Stimulated activated CD8-positive, alpha-beta memory T cell treated with anti-CD3 and anti-CD28 coated beads, Interleukin-7, amount 100 ng/mL, for 48 hours (primary cell): ENCODE data around the gene CEP295NL.
"Not testable (repeated sequence)": the region's sequence is repeated elsewhere in the genome, so short reads cannot be mapped to it uniquely, and the experiment has no call there.

Source experiments
- DNase-seq, 2 donors: peaks; one replicate each; pipeline ENCODE4 v3.0.0-alpha.2; 2020; ENCODE audit warnings: low read depth in 1 of 2; ENCODE audit errors: extremely low read depth in 1 of 2

Gene CEP295NL

DNA sequence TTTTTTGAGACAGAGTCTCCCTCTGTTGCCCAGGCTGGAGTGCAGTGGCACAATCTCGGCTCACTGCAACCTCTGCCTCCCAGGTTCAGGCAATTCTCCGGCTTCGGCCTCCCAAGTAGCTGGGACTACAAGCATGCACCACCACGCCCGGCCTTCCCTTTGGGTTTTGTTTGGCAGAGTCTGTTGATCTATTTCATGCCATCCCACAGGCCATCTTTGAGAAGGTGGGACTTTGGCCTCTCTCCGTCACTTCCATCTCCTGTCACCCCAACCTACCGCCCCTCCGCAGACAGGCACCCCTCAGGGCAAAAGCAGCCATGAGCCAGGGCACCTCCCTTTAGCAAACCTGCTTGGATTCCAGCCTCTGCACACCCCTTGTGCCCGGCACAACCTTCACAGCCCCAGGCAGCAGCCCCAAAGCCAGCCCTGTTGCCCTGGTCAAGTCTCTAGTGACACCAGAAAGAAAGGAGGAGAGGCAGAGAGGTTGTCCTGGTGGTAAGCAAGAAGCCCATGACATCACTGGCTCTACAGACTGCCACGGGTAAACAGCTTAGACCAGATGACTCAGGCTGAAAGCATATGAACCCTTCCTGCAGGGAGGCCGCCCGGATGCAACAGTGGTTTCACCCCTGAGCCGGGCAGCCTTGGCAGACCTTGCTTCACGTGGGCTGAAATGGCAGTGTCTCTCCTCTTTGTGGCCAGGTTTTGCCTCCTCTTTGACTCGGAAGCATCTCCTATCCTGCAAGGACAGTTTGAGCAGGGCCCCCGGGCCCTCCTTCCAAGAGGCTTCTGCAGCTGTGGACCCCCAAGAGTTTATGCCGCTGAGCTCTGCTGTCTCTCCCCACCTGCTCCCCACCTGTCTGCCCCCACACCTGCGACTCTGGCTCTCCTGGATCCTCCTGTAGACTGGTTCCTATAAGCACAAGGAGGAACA is 30.3 kb upstream of the CEP295NL start:
- DNase-seq: peak in 1 of 2 donors; percentile 45

DNA sequence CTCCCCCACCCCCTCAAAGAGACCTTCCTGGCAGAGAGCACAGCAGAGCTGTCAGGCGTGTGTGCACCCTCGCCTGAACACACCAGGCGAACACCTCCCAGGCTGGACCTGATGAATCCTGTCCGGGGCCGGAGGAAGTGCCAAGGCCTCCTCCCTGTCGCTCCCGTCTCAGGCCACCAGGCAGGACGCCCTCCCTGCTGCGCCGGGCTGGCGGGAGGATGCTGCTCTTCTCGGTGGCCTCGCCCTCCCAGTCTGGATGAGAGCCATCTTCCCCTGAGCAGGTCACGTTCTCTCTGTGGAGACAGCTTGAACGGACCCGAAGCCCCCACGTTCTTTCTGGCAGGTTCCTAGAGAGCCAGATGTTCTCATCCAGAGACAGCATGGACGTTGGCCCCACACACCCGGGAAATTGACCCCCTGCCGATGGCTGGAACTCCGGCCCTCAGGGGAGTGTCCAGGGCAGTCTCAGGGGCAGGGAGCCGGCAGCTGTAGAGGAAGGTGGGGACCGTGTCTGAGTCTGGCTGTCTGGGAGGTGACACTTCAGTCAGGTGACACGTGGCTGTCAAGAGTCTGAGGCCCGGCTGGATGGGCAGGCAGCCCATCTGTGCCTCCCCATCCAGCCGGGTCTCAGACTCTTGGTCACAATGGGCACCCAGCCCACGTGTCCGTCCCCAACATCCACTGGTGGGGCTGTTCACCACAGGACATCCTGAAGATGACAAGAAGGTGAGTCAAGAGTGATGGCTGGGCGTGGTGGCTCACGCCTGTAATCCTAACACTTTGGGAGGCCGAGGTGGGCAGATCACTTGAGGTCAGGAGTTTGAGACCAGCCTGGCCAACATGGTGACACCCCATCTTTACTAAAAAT is 27.1 kb upstream of the CEP295NL start:
- no peak for DNase-seq

- DNase-seq: no peak
Observed at GRCh38 chr17:78925662-78926555, 22.9 kb upstream of the CEP295NL start.

DNA sequence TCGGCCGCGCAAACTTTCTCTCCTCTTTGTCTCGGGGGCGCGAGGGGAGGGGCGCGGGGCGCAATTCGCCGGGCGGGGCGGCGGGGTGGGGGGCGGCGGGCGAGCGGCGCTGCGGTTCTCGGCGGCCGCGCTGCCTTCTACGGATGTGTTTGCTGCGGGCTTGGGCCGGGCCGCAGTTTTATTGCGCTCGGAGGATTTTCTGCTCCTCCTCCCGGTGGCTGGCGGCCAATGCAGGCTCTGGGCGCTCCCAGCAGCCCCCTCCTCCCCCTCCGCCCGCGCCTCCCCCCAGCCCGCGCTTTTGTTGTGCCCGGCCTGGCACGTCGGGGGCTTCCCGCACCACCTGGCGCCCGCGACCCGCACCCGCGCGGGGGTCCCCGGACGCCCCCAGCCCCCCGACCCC is 22.2 kb upstream of the CEP295NL start, which contains the start of gene TIMP2:
Gene TIMP2, minus strand, starts transcription at position 154 of the 400 bp plus-strand sequence. CDS start 299 bp downstream, outside the sequence.
- DNase-seq: peak; percentile 20 to 25

DNA sequence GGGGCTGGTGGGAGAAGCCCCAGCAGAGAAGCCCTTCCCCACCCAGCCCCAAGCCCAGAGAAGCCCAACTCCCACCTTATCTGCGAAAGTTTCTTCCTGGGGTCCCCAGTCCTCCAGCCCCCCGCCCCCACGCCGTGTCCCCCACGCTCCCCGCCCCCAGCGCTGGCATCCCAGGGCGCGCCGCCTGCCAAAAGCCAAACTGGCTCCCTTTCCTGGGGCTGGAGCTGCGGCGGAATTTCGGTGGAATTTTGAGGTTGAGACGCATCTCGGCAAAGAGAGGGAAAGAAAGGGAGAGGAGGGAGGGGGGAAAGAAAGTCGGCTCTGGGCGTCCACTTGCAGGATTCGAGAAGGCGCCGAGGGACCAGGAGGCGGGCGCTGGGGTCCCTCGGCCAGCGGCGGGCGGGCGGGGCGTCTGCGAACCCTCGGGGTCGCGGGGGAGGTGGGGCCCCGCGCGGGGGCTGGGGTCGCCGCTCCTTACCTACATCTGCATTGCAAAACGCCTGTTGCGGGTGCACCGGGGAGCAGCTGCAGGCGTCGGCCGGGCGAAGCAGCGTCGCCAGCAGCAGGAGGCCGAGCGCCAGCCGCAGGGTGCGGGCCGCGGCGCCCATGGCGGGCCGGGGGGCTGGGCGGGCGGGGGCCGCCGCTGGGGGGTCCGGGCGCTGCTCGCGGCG is 21.6 kb upstream of the CEP295NL start:
- no peak for DNase-seq

GRCh38 chr17:78923660-78924453 is 20.9 kb upstream of the CEP295NL start:
- DNase-seq: peak in 1 of 2 donors; percentile 36

- no peak for DNase-seq
Observed at GRCh38 chr17:78922816-78923498, 20.0 kb upstream of the CEP295NL start.

- DNase-seq: no peak
Observed at GRCh38 chr17:78921437-78921971, 18.5 kb upstream of the CEP295NL start.

DNA sequence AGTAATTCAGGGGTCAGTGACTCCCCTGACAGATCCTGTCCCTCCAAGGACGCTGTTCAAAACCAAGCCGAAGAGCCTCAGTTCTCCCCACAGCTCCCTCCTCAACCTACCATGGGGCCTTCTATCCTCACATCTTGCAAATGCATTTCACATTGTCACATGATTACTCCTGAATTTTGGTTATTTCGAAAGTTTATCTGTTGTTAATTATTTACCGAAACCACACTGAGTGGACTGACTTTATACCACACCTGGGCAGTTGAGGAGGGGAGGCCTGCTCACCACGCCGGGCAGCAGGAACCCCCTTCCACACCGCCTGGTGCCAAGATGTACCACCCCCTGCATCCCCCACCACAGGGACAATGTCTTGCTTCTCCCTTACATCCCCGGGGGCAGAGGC is 17.5 kb upstream of the CEP295NL start:
- no peak for DNase-seq

GRCh38 chr17:78919861-78920450 is 17.0 kb upstream of the CEP295NL start:
- DNase-seq: no peak

- DNase-seq: no peak
Observed at GRCh38 chr17:78918979-78919378, 16.0 kb upstream of the CEP295NL start.

GRCh38 chr17:78917451-78918275 is 14.7 kb upstream of the CEP295NL start:
- DNase-seq: no peak

GRCh38 chr17:78915872-78916632 is 13.1 kb upstream of the CEP295NL start:
- no peak for DNase-seq

DNA sequence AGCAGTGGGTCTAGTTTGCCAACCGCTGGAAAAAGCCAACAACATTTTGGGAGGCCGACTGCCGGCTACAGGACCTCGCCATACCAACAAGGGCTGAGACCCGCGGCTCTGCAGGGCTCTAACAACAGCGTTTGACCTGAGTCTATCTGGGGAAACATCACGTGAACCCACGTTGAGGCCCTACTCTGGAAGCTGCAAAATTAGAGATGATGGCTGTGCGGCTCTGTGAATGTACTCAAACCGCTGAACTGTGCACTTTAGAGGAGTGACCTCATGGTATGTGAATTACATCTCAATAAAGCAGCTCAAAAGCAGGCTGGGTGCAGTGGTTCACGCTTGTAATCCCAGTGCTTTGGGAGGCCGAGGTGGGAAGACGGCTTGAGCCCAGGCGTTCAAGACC is 10.1 kb upstream of the CEP295NL start:
- DNase-seq: no peak

GRCh38 chr17:78912082-78912481 is 9.1 kb upstream of the CEP295NL start:
- no peak for DNase-seq

GRCh38 chr17:78911543-78911942 is 8.5 kb upstream of the CEP295NL start:
- not testable (repeated sequence) for DNase-seq
